Osteoblast (primary cell): Measurements from ENCODE around the gene FREM1. TPM values are rescaled to one million over a fixed set of nuclear protein-coding genes. Genes with fewer than 3 reads are reported as not detected.

Experiments
- DNase-seq: peaks from one replicate; pipeline ENCODE4 v3.0.0; 2011; ENCODE audit warnings: low spot score, mixed read lengths; ENCODE audit not compliant: insufficient read length; ENCODE audit errors: missing footprints
- H2AFZ ChIP-seq: 2 replicates; pipeline ENCODE4 v1.6.0; 2011; ENCODE audit warnings: mild to moderate bottlenecking, low read length
- H3K27ac ChIP-seq: 2 replicates; pipeline ENCODE4 v1.5.1; 2011; ENCODE audit warnings: mild to moderate bottlenecking, low read depth, low read length, moderate library complexity
- H3K27me3 ChIP-seq: 2 replicates; pipeline ENCODE4 v1.6.0; 2012; ENCODE audit warnings: mild to moderate bottlenecking, control low read depth, inconsistent platforms, low read length, moderate library complexity; ENCODE audit not compliant: insufficient read depth
- H3K36me3 ChIP-seq: 2 replicates; pipeline ENCODE4 v1.5.1; 2011; ENCODE audit warnings: mild to moderate bottlenecking, low read length, control low read depth, moderate library complexity; ENCODE audit not compliant: insufficient read depth
- H3K4me1 ChIP-seq: 2 replicates; pipeline ENCODE4 v1.5.1; 2011; ENCODE audit warnings: mild to moderate bottlenecking, low read length, control low read depth, moderate library complexity; ENCODE audit not compliant: insufficient read depth
- H3K4me2 ChIP-seq: 2 replicates; pipeline ENCODE4 v1.6.0; 2011; ENCODE audit warnings: mild to moderate bottlenecking, low read length; ENCODE audit not compliant: insufficient read depth
- H3K4me3 ChIP-seq: fragments of 200-600 bp; sonication (generic); 3 replicates; pipeline ENCODE4 v1.5.1; 2012; ENCODE audit warnings: mild to moderate bottlenecking, low read length, inconsistent platforms; ENCODE audit not compliant: insufficient read depth
- H3K79me2 ChIP-seq: 2 replicates; pipeline ENCODE4 v1.6.0; 2012; ENCODE audit warnings: mild to moderate bottlenecking, low read length, control low read depth, inconsistent platforms; ENCODE audit not compliant: insufficient read depth
- H3K9me3 ChIP-seq: 2 replicates; pipeline ENCODE4 v1.5.1; 2011; ENCODE audit warnings: low read depth, low read length, control low read depth
- H4K20me1 ChIP-seq: 2 replicates; pipeline ENCODE4 v1.6.0; 2012; ENCODE audit warnings: mild to moderate bottlenecking, low read length, control low read depth; ENCODE audit not compliant: insufficient read depth
- total RNA-seq: library from RNA; depleted of rRNA; stranded (reverse); fragments of >200 nt; gene quantifications from 2 replicates; pipeline ENCODE4 v1.2.3, GENCODE V29; 2012
- TF ChIP-seq, protein P1 (sequence below): IDR thresholded peaks from 2 replicates; pipeline ENCODE4 v1.5.1; 2011; ENCODE audit warnings: mild to moderate bottlenecking, low read depth, low read length, moderate library complexity; ENCODE audit errors: extremely low read depth

Gene FREM1, protein sequence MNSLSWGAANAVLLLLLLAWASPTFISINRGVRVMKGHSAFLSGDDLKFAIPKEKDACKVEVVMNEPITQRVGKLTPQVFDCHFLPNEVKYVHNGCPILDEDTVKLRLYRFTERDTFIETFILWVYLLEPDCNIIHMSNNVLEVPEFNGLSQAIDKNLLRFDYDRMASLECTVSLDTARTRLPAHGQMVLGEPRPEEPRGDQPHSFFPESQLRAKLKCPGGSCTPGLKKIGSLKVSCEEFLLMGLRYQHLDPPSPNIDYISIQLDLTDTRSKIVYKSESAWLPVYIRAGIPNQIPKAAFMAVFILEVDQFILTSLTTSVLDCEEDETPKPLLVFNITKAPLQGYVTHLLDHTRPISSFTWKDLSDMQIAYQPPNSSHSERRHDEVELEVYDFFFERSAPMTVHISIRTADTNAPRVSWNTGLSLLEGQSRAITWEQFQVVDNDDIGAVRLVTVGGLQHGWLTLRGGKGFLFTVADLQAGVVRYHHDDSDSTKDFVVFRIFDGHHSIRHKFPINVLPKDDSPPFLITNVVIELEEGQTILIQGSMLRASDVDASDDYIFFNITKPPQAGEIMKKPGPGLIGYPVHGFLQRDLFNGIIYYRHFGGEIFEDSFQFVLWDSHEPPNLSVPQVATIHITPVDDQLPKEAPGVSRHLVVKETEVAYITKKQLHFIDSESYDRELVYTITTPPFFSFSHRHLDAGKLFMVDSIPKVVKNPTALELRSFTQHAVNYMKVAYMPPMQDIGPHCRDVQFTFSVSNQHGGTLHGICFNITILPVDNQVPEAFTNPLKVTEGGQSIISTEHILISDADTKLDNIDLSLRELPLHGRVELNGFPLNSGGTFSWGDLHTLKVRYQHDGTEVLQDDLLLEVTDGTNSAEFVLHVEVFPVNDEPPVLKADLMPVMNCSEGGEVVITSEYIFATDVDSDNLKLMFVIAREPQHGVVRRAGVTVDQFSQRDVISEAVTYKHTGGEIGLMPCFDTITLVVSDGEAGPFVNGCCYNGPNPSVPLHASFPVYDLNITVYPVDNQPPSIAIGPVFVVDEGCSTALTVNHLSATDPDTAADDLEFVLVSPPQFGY (N-terminal part only)
- total RNA-seq = under 0.01 and 0.72 TPM in 2 replicates

DNA sequence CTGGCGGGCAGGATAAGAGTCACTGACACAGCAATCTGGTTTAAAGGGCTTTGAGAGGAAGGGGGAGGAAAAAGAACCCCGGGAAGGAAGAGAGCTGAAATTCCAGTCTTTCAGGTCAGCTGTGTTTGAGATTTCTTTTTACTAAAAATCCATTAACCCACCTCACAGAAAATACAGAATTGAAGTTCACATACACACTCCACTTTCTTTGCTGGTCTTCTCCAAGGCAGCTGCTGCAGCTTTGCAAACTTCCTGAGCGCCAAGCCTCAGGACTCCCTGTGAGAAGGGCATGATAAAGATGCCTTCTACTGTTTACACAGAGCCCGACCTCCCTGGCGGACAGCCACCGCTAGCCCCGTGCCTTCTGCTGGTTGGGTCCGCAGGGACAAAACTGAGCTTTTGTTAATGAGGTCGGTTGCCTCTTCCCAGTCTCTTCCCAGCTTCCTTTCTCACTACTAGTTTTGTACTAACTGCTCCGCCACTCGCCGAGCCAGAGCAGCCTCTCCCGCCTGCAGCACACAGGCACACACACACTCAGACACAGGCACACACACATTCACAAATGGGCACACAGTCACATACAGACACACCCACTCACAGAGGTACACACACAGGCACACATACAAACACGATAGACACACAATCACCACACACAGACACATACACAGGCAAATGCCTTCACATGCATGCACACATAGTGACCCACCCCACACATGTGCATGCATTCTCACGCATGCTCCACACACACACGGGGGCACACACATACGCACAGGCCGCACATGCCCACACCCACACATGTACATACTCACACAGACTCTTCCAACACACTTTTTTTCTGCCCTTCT, at the start of gene FREM1:
TSS of gene FREM1 (minus strand) at position 468 of the 845 bp plus-strand sequence. CDS start 41,451 bp downstream, outside the sequence.
- H3K4me2 ChIP-seq = no peak within 1 kb of the TSS
- no peak within 1 kb of the TSS for H3K4me3 ChIP-seq
- no peak for DNase-seq

DNA sequence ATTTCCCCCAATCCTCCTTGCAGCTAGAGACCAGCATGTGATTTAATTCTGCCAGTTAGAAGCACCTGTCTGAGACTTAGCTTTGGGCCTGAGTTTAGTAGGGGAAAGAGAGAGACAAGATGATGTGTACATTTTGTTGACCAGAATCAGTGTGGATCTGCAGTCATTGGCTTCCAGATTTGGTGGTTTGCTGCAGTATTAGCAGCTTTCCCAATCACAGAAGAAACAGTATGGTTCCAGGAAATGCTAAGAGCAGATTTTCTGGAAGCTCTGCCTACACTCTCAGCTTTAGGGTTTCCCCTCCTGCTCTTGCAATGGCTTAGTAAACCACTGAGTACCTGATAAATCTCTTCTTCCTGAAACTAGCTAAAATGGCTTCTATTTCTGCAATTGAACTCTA, 48.8 kb upstream of the FREM1 start:
- Histone ChIP-seq H2AFZ (no peak overlapping the region), H3K79me2 (no peaks in the 10 kb centered on the region), H3K4me3 (no peak overlapping the region), H3K9me3 (no peaks in the 10 kb centered on the region), H3K4me1 (no peaks in the 10 kb centered on the region), H4K20me1 (no peaks in the 10 kb centered on the region), H3K27ac (no peak overlapping the region), H3K4me2 (no peak overlapping the region), H3K36me3 (no peaks in the 10 kb centered on the region), H3K27me3 (no peaks in the 10 kb centered on the region)
- no peak for DNase-seq
- TF ChIP-seq, protein P1, sequence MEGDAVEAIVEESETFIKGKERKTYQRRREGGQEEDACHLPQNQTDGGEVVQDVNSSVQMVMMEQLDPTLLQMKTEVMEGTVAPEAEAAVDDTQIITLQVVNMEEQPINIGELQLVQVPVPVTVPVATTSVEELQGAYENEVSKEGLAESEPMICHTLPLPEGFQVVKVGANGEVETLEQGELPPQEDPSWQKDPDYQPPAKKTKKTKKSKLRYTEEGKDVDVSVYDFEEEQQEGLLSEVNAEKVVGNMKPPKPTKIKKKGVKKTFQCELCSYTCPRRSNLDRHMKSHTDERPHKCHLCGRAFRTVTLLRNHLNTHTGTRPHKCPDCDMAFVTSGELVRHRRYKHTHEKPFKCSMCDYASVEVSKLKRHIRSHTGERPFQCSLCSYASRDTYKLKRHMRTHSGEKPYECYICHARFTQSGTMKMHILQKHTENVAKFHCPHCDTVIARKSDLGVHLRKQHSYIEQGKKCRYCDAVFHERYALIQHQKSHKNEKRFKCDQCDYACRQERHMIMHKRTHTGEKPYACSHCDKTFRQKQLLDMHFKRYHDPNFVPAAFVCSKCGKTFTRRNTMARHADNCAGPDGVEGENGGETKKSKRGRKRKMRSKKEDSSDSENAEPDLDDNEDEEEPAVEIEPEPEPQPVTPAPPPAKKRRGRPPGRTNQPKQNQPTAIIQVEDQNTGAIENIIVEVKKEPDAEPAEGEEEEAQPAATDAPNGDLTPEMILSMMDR = no peak

More for the DNA sequence above, at the start of gene FREM1:
- no peaks in the 10 kb centered on the region for H3K79me2 ChIP-seq
- H4K20me1 ChIP-seq = no peaks in the 10 kb centered on the region
- H3K9me3 ChIP-seq = no peaks in the 10 kb centered on the region
- TF ChIP-seq, protein P1 = no peak
- peaks cover 10% of the 10 kb centered on the region for H3K27me3 ChIP-seq
- H2AFZ ChIP-seq = peak within 1 kb of the TSS; percentile 47
- H3K36me3 ChIP-seq = no peaks in the 10 kb centered on the region
- no peak within 1 kb of the TSS for H3K27ac ChIP-seq
- H3K4me1 ChIP-seq = no peaks in the 10 kb centered on the region

DNA sequence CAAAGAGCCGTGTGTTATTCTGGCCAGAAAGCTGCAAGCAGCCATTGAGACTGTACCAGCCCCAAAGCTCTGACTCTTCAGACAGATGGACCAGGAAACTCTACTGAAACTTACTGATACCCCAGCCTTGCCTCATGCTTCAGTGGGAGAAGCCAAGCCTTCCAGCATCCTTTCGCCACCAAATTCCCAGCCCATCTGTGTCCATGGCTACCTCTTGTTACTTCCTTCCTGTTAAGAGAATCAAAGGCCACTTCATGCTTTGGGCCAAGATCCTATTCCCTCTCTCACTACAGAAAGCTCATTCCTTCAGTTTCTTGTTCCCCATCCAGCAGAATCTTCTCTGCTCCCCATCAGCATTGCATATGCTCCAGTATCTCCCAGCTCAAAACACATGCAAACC, 46.9 kb upstream of the FREM1 start:
- DNase-seq = no peak
- TF ChIP-seq, protein P1 = no peak
- no peak overlapping the region for H3K27ac ChIP-seq
- no peak overlapping the region for H3K4me2 ChIP-seq
- no peaks in the 10 kb centered on the region for H4K20me1 ChIP-seq
- no peaks in the 10 kb centered on the region for H3K4me1 ChIP-seq
- no peaks in the 10 kb centered on the region for H3K27me3 ChIP-seq
- H2AFZ ChIP-seq = no peak overlapping the region
- H3K79me2 ChIP-seq = no peaks in the 10 kb centered on the region
- no peaks in the 10 kb centered on the region for H3K36me3 ChIP-seq
- no peaks in the 10 kb centered on the region for H3K9me3 ChIP-seq
- no peak overlapping the region for H3K4me3 ChIP-seq
